Motor neuron (in vitro differentiated cells): Measurements from ENCODE around the gene PRAMEF4. TPM values are rescaled to one million over a fixed set of nuclear protein-coding genes. Genes with fewer than 3 reads are reported as not detected.
"Not testable (repeated sequence)": the region's sequence is repeated elsewhere in the genome, so short reads cannot be mapped to it uniquely, and the experiment has no call there.

Source experiments
- ATAC-seq, 8 experiments: fragments of 200-7000 bp; cut with Tn5 transposase; replicated peaks in 6 of 8; 2 replicates each; pipeline ENCODE4 v1.8.0; 2021; ENCODE audit warnings: mild to moderate bottlenecking in 8 of 8, moderate library complexity in 8 of 8
- H3K27ac ChIP-seq, 2 donors: fragments of 250-450 bp; sonication (Bioruptor Pico); 2 replicates each; pipeline ENCODE4 v1.9.0; 2021; ENCODE audit warnings: antibody characterized with exemption in 2 of 2, mild to moderate bottlenecking in 2 of 2, moderate library complexity in 1 of 2
- H3K4me1 ChIP-seq, 2 donors: fragments of 250-450 bp; sonication (Bioruptor Pico); replicated peaks in 1 of 2; 2 replicates each; pipeline ENCODE4 v1.6.1; 2021; ENCODE audit warnings: antibody characterized with exemption in 2 of 2, mild to moderate bottlenecking in 2 of 2, moderate library complexity in 1 of 2
- H3K4me3 ChIP-seq, 5 donors: fragments of 250-450 bp; sonication (Bioruptor Pico); 2 replicates each; pipeline ENCODE4 v1.9.0; 2021; ENCODE audit warnings: antibody characterized with exemption in 5 of 5, mild to moderate bottlenecking in 5 of 5, moderate library complexity in 4 of 5
- WGBS, 10 experiments: fragments of 450-650 bp; shearing (Covaris generic); methylation state at CpG; one replicate each; pipeline ENCODE4 v1.0.0; 2022; 5-methylcytosine and 5-hydroxymethylcytosine counted together
- in situ Hi-C, 9 experiments: fragments of 400-800 bp; cut with MboI; loops; one replicate each; pipeline ENCODE4 v1.15.0; 2021; ENCODE audit warnings: low sequenced_read_pairs in 9 of 9, low pct_unique_long_range_greater_than_20kb in 2 of 9; ENCODE audit not compliant: unreplicated experiment in 9 of 9
- total RNA-seq, 8 experiments: library from RNA; unstranded; fragments of 300-600 nt; gene quantifications; 2 replicates each; pipeline versions ENCODE4 v1.2.3 to v1.2.4, GENCODE V29; 2022

PRAMEF4 gene
- total RNA-seq, 8 experiments from 2014 or later, result 0.33 TPM; not detected in 7

DNA sequence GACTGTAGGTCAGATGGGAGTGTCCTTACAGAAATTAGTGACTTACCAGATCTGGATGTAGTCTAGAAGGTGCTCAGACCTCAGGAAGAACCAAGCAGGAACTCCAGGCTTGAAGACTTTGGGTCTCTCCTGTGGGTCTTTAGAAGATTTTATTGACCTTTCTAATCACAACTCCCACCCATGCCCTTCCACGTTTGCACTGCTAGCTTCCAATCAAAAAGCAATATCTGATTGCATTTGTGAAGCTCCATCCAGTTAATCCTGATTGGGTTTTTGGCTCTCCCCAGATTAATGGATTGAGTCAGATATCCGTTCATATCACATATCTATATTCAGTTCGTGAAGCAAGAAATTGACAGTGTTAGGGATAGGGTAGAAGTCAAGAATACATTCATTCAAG is 54.7 kb downstream of the PRAMEF4 start, which contains the start of gene PRAMEF11:
Gene PRAMEF11 (minus strand): TSS at position 101 of the 400 bp plus-strand sequence. CDS start 2,621 bp downstream, outside the sequence.
- in situ Hi-C loops, H3K4me1 ChIP-seq, H3K4me3 ChIP-seq, H3K27ac ChIP-seq, ATAC-seq: not testable (repeated sequence)
- 0 to 10% (median 0%) methylated on average over 1 to 3 of the region's 3 CpGs; no CpG with 5 or more reads in 6 of the 10 experiments for WGBS, 10 experiments

Other genes with a start within 250 kb of the PRAMEF4 start
- under 1 TPM in 4 of 8 experiments, not detected in 4; 0.21 to 0.49 (median 0.31) TPM for gene AADACL4, start 242.1 kb downstream of the PRAMEF4 start, total RNA-seq
- gene AADACL3, start 170.1 kb downstream of the PRAMEF4 start, total RNA-seq, result under 1 TPM in 4 of 8 experiments, not detected in 4; 0.10 to 0.38 (median 0.14) TPM
- gene CFAP107, start 140.0 kb downstream of the PRAMEF4 start, total RNA-seq, result 10 to 100 TPM in 1 of 8 experiments, 1 to 10 TPM in 1, under 1 TPM in 4, not detected in 2; 0.05 to 16.8 (median 0.47) TPM
- under 1 TPM in 5 of 8 experiments, not detected in 3; 0.14 to 0.86 (median 0.21) TPM for gene PRAMEF12, start 112.5 kb downstream of the PRAMEF4 start, total RNA-seq
- gene PRAMEF1, start 94.8 kb downstream of the PRAMEF4 start, total RNA-seq, result under 1 TPM in 4 of 8 experiments, not detected in 4; 0.18 to 0.66 (median 0.25) TPM
- under 1 TPM in 1 of 8 experiments, not detected in 7; 0.19 TPM for gene PRAMEF11, start 54.8 kb downstream of the PRAMEF4 start, total RNA-seq
- gene HNRNPCL1, start 37.5 kb downstream of the PRAMEF4 start, total RNA-seq, result under 1 TPM in 3 of 8 experiments, not detected in 5; 0.18 to 0.81 (median 0.31) TPM
- gene PRAMEF2, start 29.1 kb downstream of the PRAMEF4 start, total RNA-seq, result under 1 TPM in 2 of 8 experiments, not detected in 6; 0.21 to 0.52 TPM
- under 1 TPM in 1 of 8 experiments, not detected in 7; 0.57 TPM for gene PRAMEF10, start 12.1 kb upstream of the PRAMEF4 start, total RNA-seq
- gene PRAMEF7, start 30.4 kb upstream of the PRAMEF4 start, total RNA-seq, result not detected
- under 1 TPM in 2 of 8 experiments, not detected in 6; 0.17 to 0.38 TPM for gene PRAMEF6, start 61.4 kb upstream of the PRAMEF4 start, total RNA-seq
- under 1 TPM in 2 of 8 experiments, not detected in 6; 0.14 to 0.19 TPM for gene PRAMEF27, start 170.4 kb upstream of the PRAMEF4 start, total RNA-seq
- under 1 TPM in 2 of 8 experiments, not detected in 6; 0.32 to 0.71 TPM for gene HNRNPCL3, start 174.6 kb upstream of the PRAMEF4 start, total RNA-seq
- under 1 TPM in 1 of 8 experiments, not detected in 7; 0.13 TPM for gene PRAMEF25, start 184.6 kb upstream of the PRAMEF4 start, total RNA-seq
- gene HNRNPCL2, start 230.7 kb upstream of the PRAMEF4 start, total RNA-seq, result under 1 TPM in 3 of 8 experiments, not detected in 5; 0.18 to 0.38 (median 0.25) TPM